GM23248 (cell line): Measurements from ENCODE around the gene SIK2. TPM values are rescaled to one million over a fixed set of nuclear protein-coding genes. Genes with fewer than 3 reads are reported as not detected.

Experiments
- DNase-seq: peaks from one replicate; pipeline ENCODE4 v3.0.0-alpha.2; 2015
- H2AFZ ChIP-seq: fragments of 200-600 bp; sonication (generic); 2 replicates; pipeline ENCODE4 v1.6.1; 2016; ENCODE audit warnings: antibody characterized with exemption
- H3F3A ChIP-seq: fragments of 200-600 bp; sonication (generic); 2 replicates; pipeline ENCODE4 v1.6.1; 2016; ENCODE audit warnings: mild to moderate bottlenecking, antibody characterized with exemption, mixed run types; ENCODE audit not compliant: insufficient read depth
- H3K27ac ChIP-seq: fragments of 200-600 bp; sonication (generic); 2 replicates; pipeline ENCODE4 v1.5.1; 2016; ENCODE audit warnings: mild to moderate bottlenecking
- H3K27me3 ChIP-seq: fragments of 200-600 bp; sonication (generic); replicated peaks from 2 replicates; pipeline ENCODE4 v1.6.1; 2016; ENCODE audit warnings: mild to moderate bottlenecking; ENCODE audit not compliant: insufficient read depth
- H3K36me3 ChIP-seq: fragments of 200-600 bp; sonication (generic); 2 replicates; pipeline ENCODE4 v1.6.1; 2016; ENCODE audit warnings: low read depth, mild to moderate bottlenecking
- H3K4me1 ChIP-seq: fragments of 200-600 bp; sonication (generic); 2 replicates; pipeline ENCODE4 v1.6.1; 2016; ENCODE audit warnings: mild to moderate bottlenecking; ENCODE audit not compliant: insufficient read depth
- H3K4me2 ChIP-seq: fragments of 200-600 bp; sonication (generic); one replicate; pipeline ENCODE4 v1.6.1; 2016; ENCODE audit warnings: mild to moderate bottlenecking; ENCODE audit not compliant: unreplicated experiment
- H3K4me3 ChIP-seq: fragments of 200-600 bp; sonication (generic); 2 replicates; pipeline ENCODE4 v1.5.1; 2016; ENCODE audit warnings: mild to moderate bottlenecking
- H3K79me2 ChIP-seq: fragments of 200-600 bp; sonication (generic); 2 replicates; pipeline ENCODE4 v1.6.1; 2016; ENCODE audit warnings: mild to moderate bottlenecking; ENCODE audit not compliant: insufficient read depth
- H3K9ac ChIP-seq: fragments of 200-600 bp; sonication (generic); 2 replicates; pipeline ENCODE4 v1.6.1; 2016; ENCODE audit warnings: mild to moderate bottlenecking
- H3K9me2 ChIP-seq: fragments of 200-600 bp; sonication (generic); 2 replicates; pipeline ENCODE4 v1.6.1; 2016; ENCODE audit warnings: mixed run types, mild to moderate bottlenecking, moderate library complexity; ENCODE audit not compliant: insufficient read depth
- H3K9me3 ChIP-seq: fragments of 200-600 bp; sonication (generic); one replicate; pipeline ENCODE4 v1.6.1; 2017; ENCODE audit warnings: low read depth
- H4K20me1 ChIP-seq: fragments of 200-600 bp; sonication (generic); 2 replicates; pipeline ENCODE4 v1.6.0; 2016; ENCODE audit not compliant: insufficient read depth
- EZH2 ChIP-seq: fragments of 200-600 bp; sonication (generic); IDR thresholded peaks from 2 replicates; pipeline ENCODE4 v1.6.1; 2018; ENCODE audit warnings: antibody characterized with exemption, mild to moderate bottlenecking; ENCODE audit not compliant: insufficient read depth, poor library complexity, severe bottlenecking
- EZH2phosphoT487 ChIP-seq: fragments of 200-600 bp; sonication (generic); IDR thresholded peaks from 2 replicates; pipeline ENCODE4 v1.6.1; 2018; ENCODE audit warnings: antibody characterized with exemption, moderate library complexity, mild to moderate bottlenecking, low read depth; ENCODE audit not compliant: insufficient read depth
- WGBS, 2 experiments: methylation state at CpG; one replicate each; pipeline ENCODE4 v1.1.6; 2015 to 2017; ENCODE audit warnings: low lambda C conversion rate in 2 of 2, low coverage in 1 of 2; ENCODE audit errors: missing lambda C conversion rate in 2 of 2; 5-methylcytosine and 5-hydroxymethylcytosine counted together
- in situ Hi-C: fragments of 300-500 bp; cut with MboI; formaldehyde crosslinking; loops from 2 replicates; pipeline ENCODE4 v1.15.0; 2020
- polyA plus RNA-seq: library from polyadenylated mRNA; unstranded; fragments of >200 nt; fragmentation: Nextera tagmentation; extraction: Ambion mirVana; gene quantifications from 2 replicates; pipeline ENCODE4 v1.2.1, GENCODE V29; 2016
- total RNA-seq: library from RNA; depleted of rRNA; stranded (reverse); fragments of >200 nt; shearing (Covaris generic); gene quantifications from 2 replicates; pipeline ENCODE4 v1.2.3, GENCODE V29; 2014

Gene SIK2
- total and polyA plus RNA-seq, 2 experiments from 2014 or later, result 5.9 to 14.8 TPM

DNA sequence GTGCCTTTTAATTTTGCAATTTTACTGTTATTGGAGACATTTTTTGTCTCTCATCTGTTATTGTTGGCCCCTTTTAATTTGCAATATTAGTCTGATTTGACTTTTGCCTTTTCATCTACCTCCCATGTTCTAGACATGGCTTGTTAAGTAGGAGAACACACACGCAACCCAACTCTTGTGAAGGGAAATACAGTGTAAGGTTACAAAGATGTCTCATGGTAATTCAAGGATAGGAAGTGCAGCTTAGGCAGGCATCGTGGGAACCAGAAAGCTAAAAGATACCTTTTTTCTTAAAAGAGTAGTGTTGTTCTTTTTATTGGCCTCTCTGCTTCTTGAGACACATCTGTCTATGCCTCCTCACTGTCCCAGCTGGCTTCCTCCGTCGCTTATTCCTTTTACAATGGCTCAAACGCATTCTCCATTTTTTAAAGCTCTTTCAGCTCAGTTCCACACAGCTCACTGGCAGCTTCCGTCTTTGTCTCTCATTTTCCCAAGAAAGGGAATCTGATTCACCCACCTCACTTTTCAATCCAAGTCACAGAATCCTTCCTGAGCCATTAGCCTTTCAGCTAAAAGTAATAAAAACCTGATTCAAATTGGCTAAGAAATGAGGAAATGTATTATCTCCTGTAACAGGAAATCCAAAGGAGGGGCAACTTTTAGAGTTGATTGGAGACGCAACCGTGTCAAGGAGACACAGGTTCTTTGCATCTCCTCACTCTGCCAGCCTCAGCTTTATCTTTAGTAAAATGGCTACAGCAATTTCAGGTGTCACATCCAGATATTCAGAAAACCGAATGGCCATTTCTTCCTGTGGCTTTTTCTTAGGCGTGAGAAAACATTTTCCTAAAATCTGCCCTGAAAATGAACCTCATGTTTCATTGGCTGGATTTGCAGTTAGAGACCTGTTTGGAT is 57.2 kb downstream of the SIK2 start:
- Histone ChIP-seq H3K27me3 (no peaks in the 10 kb centered on the region), H3K9ac (no peak overlapping the region), H3K9me2 (no peaks in the 10 kb centered on the region), H3K36me3 (0 out of 2 replicates have a peak, but pooled peaks cover 4% of the 10 kb centered on the region), H3F3A (peaks cover 23% of the 10 kb centered on the region), H4K20me1 (no peaks in the 10 kb centered on the region), H2AFZ (no peak overlapping the region), H3K27ac (no peak overlapping the region), H3K9me3 (no peaks in the 10 kb centered on the region), H3K79me2 (peaks cover 86% of the 10 kb centered on the region), H3K4me3 (no peak overlapping the region), H3K4me1 (peaks cover 21% of the 10 kb centered on the region), H3K4me2 (no peak overlapping the region)
- no peak for DNase-seq
- no peak for TF ChIP-seq EZH2phosphoT487
- TF ChIP-seq EZH2, result no peak
- in situ Hi-C loops, result no loop called here
- 89 to 92% methylated on average over 10 of the region's 10 CpGs for WGBS, 2 experiments

DNA sequence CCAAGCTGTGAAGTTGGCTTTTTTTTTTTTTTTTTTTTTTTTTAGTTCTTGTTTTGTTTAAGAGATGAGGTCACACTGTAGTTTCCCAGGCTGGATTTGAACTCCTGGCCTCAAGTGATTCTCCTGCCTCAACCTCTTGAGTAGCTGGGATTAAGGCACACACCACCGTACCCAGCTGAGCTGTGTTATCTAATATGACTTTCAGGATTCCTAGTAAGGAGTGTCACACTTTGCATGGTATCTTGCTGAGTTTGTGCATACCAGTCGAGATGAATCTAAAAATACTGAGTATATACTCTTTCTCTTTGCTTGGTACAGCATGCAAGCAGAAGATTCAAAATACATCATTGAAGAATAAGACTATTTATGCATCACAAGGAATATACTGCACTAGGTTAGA is 58.6 kb downstream of the SIK2 start:
- no peak overlapping the region for H3K4me3 ChIP-seq
- in situ Hi-C loops, result no loop called here
- H3K27me3 ChIP-seq, result no peaks in the 10 kb centered on the region
- no peaks in the 10 kb centered on the region for H3K9me3 ChIP-seq
- H4K20me1 ChIP-seq, result no peaks in the 10 kb centered on the region
- H3K9ac ChIP-seq, result no peak overlapping the region
- no peak overlapping the region for H3K27ac ChIP-seq
- H2AFZ ChIP-seq, result no peak overlapping the region
- TF ChIP-seq EZH2, result no peak
- TF ChIP-seq EZH2phosphoT487, result no peak
- no peak for DNase-seq
- H3F3A ChIP-seq, result peaks cover 17% of the 10 kb centered on the region
- H3K36me3 ChIP-seq, result no peaks in the 10 kb centered on the region
- WGBS, 2 experiments, result 88 to 97% methylated on average over 2 of the region's 2 CpGs
- H3K9me2 ChIP-seq, result no peaks in the 10 kb centered on the region
- peaks cover 20% of the 10 kb centered on the region for H3K4me1 ChIP-seq
- peaks cover 90% of the 10 kb centered on the region for H3K79me2 ChIP-seq
- H3K4me2 ChIP-seq, result no peak overlapping the region

DNA sequence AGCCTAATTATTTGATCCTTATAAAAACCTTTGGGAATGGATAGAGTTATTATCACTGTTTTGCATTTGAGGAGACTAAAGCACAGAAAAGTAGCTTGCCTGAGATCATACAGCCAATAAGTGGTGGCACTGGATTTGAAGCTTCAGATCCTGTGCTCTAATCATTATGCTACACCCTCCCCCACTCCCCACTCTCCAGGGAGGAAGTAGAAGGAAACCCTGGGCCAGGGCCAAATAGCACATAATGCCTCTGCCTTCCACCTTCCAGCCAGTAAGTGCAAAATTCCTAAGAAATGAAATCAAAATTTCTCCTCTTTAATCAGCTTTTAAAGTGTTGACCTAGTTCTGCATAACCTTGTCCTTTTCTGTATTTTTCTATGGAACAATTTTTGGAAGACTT is 61.6 kb downstream of the SIK2 start:
- peak; percentile 32 for DNase-seq
- Histone ChIP-seq H3K36me3 (no peaks in the 10 kb centered on the region), H3K79me2 (peaks cover 92% of the 10 kb centered on the region), H4K20me1 (no peaks in the 10 kb centered on the region), H3K9me3 (no peaks in the 10 kb centered on the region), H3K4me2 (no peak overlapping the region), H3F3A (no peaks in the 10 kb centered on the region), H3K9me2 (no peaks in the 10 kb centered on the region), H3K27ac (no peak overlapping the region), H3K27me3 (no peaks in the 10 kb centered on the region), H3K4me1 (peaks cover 6% of the 10 kb centered on the region; the same call in 1 of the 2 replicates), H3K9ac (no peak overlapping the region), H2AFZ (no peak overlapping the region), H3K4me3 (no peak overlapping the region)
- in situ Hi-C loops, result no loop called here
- no peak for TF ChIP-seq EZH2phosphoT487
- TF ChIP-seq EZH2, result no peak

DNA sequence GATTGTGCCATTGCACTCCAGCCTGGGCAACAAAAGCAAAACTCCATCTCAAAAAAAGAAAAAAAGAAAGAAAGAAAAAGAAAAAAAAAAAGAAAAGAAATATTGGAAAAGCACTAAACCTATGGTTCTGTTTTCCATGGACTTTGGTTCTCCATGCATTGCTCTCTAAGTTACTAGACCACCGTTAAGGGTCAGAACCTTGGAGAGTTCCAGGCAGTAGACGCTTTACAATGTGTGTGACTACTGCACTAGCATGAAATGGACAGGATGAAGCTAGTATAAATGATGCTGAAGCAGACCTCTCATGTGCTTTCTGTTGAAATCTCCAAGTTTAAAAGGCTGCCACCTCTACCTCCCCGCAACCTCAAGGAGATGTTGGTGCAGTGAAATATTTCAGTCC is 63.5 kb downstream of the SIK2 start:
- Histone ChIP-seq H3K4me3 (no peak overlapping the region), H3K9ac (no peak overlapping the region), H3K27me3 (no peaks in the 10 kb centered on the region), H3K4me1 (peaks cover 6% of the 10 kb centered on the region; the same call in 1 of the 2 replicates), H4K20me1 (no peaks in the 10 kb centered on the region), H3K27ac (no peak overlapping the region), H3K9me3 (no peaks in the 10 kb centered on the region), H3K4me2 (no peak overlapping the region), H2AFZ (no peak overlapping the region), H3K79me2 (peaks cover 90% of the 10 kb centered on the region), H3K9me2 (no peaks in the 10 kb centered on the region), H3F3A (no peaks in the 10 kb centered on the region), H3K36me3 (no peaks in the 10 kb centered on the region)
- in situ Hi-C loops, result no loop called here
- no peak for TF ChIP-seq EZH2phosphoT487
- no peak for TF ChIP-seq EZH2
- WGBS, 2 experiments, result 42 to 49% methylated on average over 3 of the region's 3 CpGs
- peak; percentile 53 for DNase-seq
